Breast epithelium (tissue), 3 donors: Measurements from ENCODE around the gene MACROH2A2.

Source experiments
- POLR2A ChIP-seq: fragments of 450-650 bp; IDR thresholded peaks from one replicate; pipeline ENCODE4 v1.6.1; 2016; ENCODE audit warnings: antibody characterized with exemption, mild to moderate bottlenecking, moderate library complexity
- TF ChIP-seq, protein P1 (sequence below), 3 donors: fragments of 450-650 bp; IDR thresholded peaks; one replicate each; pipeline ENCODE4 v1.5.1; 2016 to 2017; ENCODE audit warnings: antibody characterized with exemption in 3 of 3, mild to moderate bottlenecking in 3 of 3, moderate library complexity in 3 of 3

DNA sequence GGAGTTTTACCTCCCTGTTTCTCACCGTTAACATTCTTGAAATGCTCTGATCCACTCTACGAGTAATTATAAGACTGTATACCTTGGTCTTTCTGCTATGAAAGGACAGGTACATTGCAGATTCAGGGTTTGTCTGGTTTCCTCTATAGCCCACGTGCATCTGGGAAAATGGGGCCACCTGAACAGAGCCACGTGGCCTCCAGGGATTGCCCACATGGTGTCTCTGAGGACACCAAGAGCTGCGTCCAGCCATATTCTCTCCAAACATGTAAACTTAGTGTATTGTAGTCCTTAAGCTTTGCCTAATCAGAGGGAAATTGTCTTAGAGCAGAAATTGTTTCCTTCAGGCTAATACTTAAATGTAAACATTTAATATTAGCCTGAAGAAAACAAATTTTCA is 16.7 kb downstream of the MACROH2A2 start:
- TF ChIP-seq POLR2A, result no peak
- TF ChIP-seq, protein P1, sequence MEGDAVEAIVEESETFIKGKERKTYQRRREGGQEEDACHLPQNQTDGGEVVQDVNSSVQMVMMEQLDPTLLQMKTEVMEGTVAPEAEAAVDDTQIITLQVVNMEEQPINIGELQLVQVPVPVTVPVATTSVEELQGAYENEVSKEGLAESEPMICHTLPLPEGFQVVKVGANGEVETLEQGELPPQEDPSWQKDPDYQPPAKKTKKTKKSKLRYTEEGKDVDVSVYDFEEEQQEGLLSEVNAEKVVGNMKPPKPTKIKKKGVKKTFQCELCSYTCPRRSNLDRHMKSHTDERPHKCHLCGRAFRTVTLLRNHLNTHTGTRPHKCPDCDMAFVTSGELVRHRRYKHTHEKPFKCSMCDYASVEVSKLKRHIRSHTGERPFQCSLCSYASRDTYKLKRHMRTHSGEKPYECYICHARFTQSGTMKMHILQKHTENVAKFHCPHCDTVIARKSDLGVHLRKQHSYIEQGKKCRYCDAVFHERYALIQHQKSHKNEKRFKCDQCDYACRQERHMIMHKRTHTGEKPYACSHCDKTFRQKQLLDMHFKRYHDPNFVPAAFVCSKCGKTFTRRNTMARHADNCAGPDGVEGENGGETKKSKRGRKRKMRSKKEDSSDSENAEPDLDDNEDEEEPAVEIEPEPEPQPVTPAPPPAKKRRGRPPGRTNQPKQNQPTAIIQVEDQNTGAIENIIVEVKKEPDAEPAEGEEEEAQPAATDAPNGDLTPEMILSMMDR (IDR thresholded peaks at IDR 0.05), result no peak
